Heart left ventricle (tissue), 16 donors: ENCODE results near the gene ABCA12. TPM values are rescaled to one million over a fixed set of nuclear protein-coding genes. Genes with fewer than 3 reads are reported as not detected.

Source experiments
- ATAC-seq, 4 donors: fragments of 200-7000 bp; cut with Tn5 transposase; one replicate each; pipeline ENCODE4 v1.9.1; 2020 to 2022; ENCODE audit warnings: moderate library complexity in 4 of 4, mild to moderate bottlenecking in 3 of 4, moderate number of reproducible peaks in 1 of 4
- DNase-seq, 5 donors: peaks; one replicate each; pipeline ENCODE4 v3.0.0-alpha.2; 2020
- H3K27ac ChIP-seq, 12 donors: fragments of 200-600 bp; sonication (generic) in 4 of 12; one replicate each; pipeline versions ENCODE4 v1.5.0 to v1.8.0; 2016 to 2022; ENCODE audit warnings: mild to moderate bottlenecking in 2 of 12
- H3K27me3 ChIP-seq, 9 donors: fragments of 200-600 bp; sonication (generic) in 2 of 9; one replicate each; pipeline versions ENCODE4 v1.5.1 to v1.8.0; 2016 to 2022; ENCODE audit warnings: mild to moderate bottlenecking in 3 of 9
- H3K36me3 ChIP-seq, 9 donors: fragments of 200-600 bp; sonication (generic) in 2 of 9; one replicate each; pipeline versions ENCODE4 v1.5.0 to v1.8.0; 2018 to 2022; ENCODE audit warnings: mild to moderate bottlenecking in 2 of 9
- H3K4me1 ChIP-seq, 12 donors: fragments of 200-600 bp; sonication (generic) in 4 of 12; one replicate each; pipeline versions ENCODE4 v1.5.0 to v1.8.0; 2016 to 2022; ENCODE audit warnings: mild to moderate bottlenecking in 3 of 12
- H3K4me3 ChIP-seq, 12 donors: fragments of 200-600 bp; sonication (generic) in 4 of 12; one replicate each; pipeline versions ENCODE4 v1.5.0 to v1.8.0; 2017 to 2022; ENCODE audit warnings: mild to moderate bottlenecking in 9 of 12, moderate library complexity in 4 of 12
- H3K9me3 ChIP-seq, 12 donors: fragments of 200-600 bp; sonication (generic) in 4 of 12; one replicate each; pipeline versions ENCODE4 v1.5.0 to v1.8.0; 2016 to 2022; ENCODE audit warnings: mild to moderate bottlenecking in 1 of 12
- CTCF ChIP-seq, 12 donors: fragments of 200-600 bp; sonication (generic) in 4 of 12; IDR thresholded peaks; one replicate each; pipeline versions ENCODE4 v1.5.0 to v1.8.0; 2018 to 2022; ENCODE audit warnings: antibody characterized with exemption in 12 of 12, mild to moderate bottlenecking in 5 of 12
- POLR2A ChIP-seq, 2 donors: fragments of 450-650 bp; IDR thresholded peaks; one replicate each; pipeline ENCODE4 v1.6.1; 2017; ENCODE audit warnings: antibody characterized with exemption in 2 of 2, mild to moderate bottlenecking in 2 of 2, moderate library complexity in 2 of 2
- WGBS, 4 donors: extraction: QIAGEN DNeasy Blood & Tissue Kit in 2 of 4; methylation state at CpG; one replicate each; pipeline versions ENCODE4 v1.1.5 to v1.1.7; 2013 to 2018; 5-methylcytosine and 5-hydroxymethylcytosine counted together
- intact Hi-C, 10 donors: fragments of 100-400 bp; cut with DNase I; formaldehyde crosslinking; loops; one replicate each; pipeline versions ENCODE4 v1.11.1 to v1.14.2; 2022
- polyA plus RNA-seq, 2 donors: library from polyadenylated mRNA; stranded (reverse); fragments of 200-250 nt; gene quantifications; one replicate each; pipeline ENCODE4 v1.2.3, GENCODE V29; 2013
- total RNA-seq, 9 donors: library from RNA; depleted of rRNA in 2 of 9; stranded (reverse); fragments of >200 nt in 2 of 9; fragmentation: NEBNext Ultra II Directional in 3 of 9; extraction: Animal tissue kit (Norgen Biotek cat#: 25700) in 3 of 9; gene quantifications; one replicate each; pipeline versions ENCODE4 v1.1.0 to v1.2.4, GENCODE V29; 2016 to 2023
- donor health status: ischemic (EF 13 %, LVEDD 7.1; RV severe dilation, severe dysfunction).
- donor health status: healthy with polysubstance abuse.
- donor health status: DM: no; HTN: yes; CAD: no.
- donor health status: DM: no; HTN: no; CAD: no.
- donor health status: ischemic (EF 25% LVEDD 6.9; RV normal size, moderate dysfunction).
- donor health status: ischemic (EF 25% LVEDD 5.7; RV mildly dilated, moderate dysfunction).
- donor health status: healthy.
- donor health status: DM: yes; HTN: yes; CAD: no.
- donor health status: ischemic (EF 35%, LVEDD 5.7; RV mildly dilated, moderate dysfunction).
- donor health status: nonischemic (EF 11% LVEDD 7.7; RV severe dilation, severe dysfunction).
- donor health status: DM: yes; HTN: yes; CAD: no.
- donor health status: PGD.
- donor health status: ischemic (EF 29% LVEDD 5.4; RV normal size, mild dysfunction).
- donor health status: nonischemic (EF 23%, LVEDD 6.1; RV moderate dilation, normal function).

The ABCA12 gene
- total and polyA plus RNA-seq, 11 donors = 0.02 TPM; not detected in 10

DNA sequence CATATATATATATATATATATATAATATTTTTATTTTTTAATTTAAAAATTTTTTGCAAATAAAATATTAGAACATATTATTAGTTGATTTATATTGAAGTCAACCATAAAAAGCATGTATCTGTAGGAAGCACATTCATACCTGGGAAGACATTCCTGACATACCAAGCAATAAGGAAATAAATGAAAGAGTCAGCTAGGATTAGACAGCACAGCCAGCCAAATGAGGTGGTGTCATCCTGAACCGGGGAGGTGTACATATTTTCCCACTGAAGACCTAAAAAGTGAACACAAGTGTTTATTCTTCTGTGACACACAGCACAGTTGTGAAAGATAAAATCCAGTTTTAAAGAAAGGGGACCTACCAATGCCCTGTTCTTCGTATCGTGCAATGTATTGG lies 149.2 kb downstream of the ABCA12 start:
- no peak overlapping the region for H3K4me3 ChIP-seq
- 81 to 85% (median 84%) methylated on average over 3 of the region's 3 CpGs for WGBS, 4 donors
- TF ChIP-seq CTCF (IDR thresholded peaks at IDR 0.05) (no peak), POLR2A (IDR thresholded peaks at IDR 0.05) (no peak)
- no peaks in the 10 kb centered on the region for H3K36me3 ChIP-seq
- ATAC-seq = no peak
- no peaks in the 10 kb centered on the region for H3K27me3 ChIP-seq
- H3K27ac ChIP-seq = no peak overlapping the region
- no peaks in the 10 kb centered on the region for H3K4me1 ChIP-seq
- no peak for DNase-seq
- H3K9me3 ChIP-seq = no peaks in the 10 kb centered on the region
- intact Hi-C loops = no loop called here

GRCh38 chr2:214987261-214987660 lies 151.2 kb downstream of the ABCA12 start:
- 86 to 91% (median 89%) methylated on average over 3 of the region's 3 CpGs for WGBS, 4 donors
- Histone ChIP-seq H3K4me1 (no peaks in the 10 kb centered on the region), H3K27ac (no peak overlapping the region), H3K36me3 (no peaks in the 10 kb centered on the region), H3K27me3 (no peaks in the 10 kb centered on the region), H3K9me3 (no peaks in the 10 kb centered on the region), H3K4me3 (no peak overlapping the region)
- no peak for DNase-seq
- ATAC-seq = no peak
- TF ChIP-seq POLR2A (IDR thresholded peaks at IDR 0.05) (no peak), CTCF (IDR thresholded peaks at IDR 0.05) (no peak)
- intact Hi-C loops = no loop called here

DNA sequence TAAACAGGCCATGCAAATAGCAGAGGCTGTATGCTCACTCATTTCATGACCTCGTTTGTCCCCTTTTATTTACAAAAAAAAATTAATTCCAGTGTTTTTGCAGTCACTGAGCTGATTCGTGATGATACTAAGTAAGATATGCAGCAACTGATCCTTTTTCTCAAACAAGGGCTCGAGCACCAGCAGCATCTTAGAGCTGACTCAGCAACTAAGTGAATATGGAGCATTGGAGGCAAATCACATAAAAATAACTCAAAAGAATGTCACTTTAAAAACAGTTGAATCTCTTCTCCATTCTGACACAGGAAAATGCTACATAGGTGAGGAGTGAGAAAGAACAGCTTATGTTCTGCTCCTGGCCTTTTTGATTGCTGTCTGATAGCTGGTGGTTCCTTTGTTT lies 152.8 kb downstream of the ABCA12 start:
- 58 to 73% (median 68%) methylated on average over 3 of the region's 3 CpGs for WGBS, 4 donors
- no peaks in the 10 kb centered on the region for H3K36me3 ChIP-seq
- ATAC-seq (no peak), DNase-seq (no peak)
- TF ChIP-seq POLR2A (IDR thresholded peaks at IDR 0.05) = no peak
- no peak for TF ChIP-seq CTCF (IDR thresholded peaks at IDR 0.05)
- no peaks in the 10 kb centered on the region for H3K27me3 ChIP-seq
- no peaks in the 10 kb centered on the region for H3K4me1 ChIP-seq
- intact Hi-C loops = no loop called here
- H3K4me3 ChIP-seq = no peak overlapping the region
- no peak overlapping the region for H3K27ac ChIP-seq
- H3K9me3 ChIP-seq = no peaks in the 10 kb centered on the region

GRCh38 chr2:214966420-214966819 lies 172.0 kb downstream of the ABCA12 start:
- DNase-seq (no peak), ATAC-seq (no peak)
- no peaks in the 10 kb centered on the region for H3K27me3 ChIP-seq
- intact Hi-C loops = loop anchor here in 1 of 10 donors (5.0 kb wide), 1 partner anchor 306 kb away; no protein-coding TSS in a partner anchor
- WGBS, 4 donors = 86 to 92% (median 90%) methylated on average over 5 of the region's 5 CpGs
- TF ChIP-seq POLR2A (IDR thresholded peaks at IDR 0.05) (no peak), CTCF (IDR thresholded peaks at IDR 0.05) (no peak)
- H3K27ac ChIP-seq = no peak overlapping the region
- no peaks in the 10 kb centered on the region for H3K36me3 ChIP-seq
- no peak overlapping the region for H3K4me3 ChIP-seq
- H3K4me1 ChIP-seq = no peaks in the 10 kb centered on the region
- peaks cover 0 to 22% (median 0%) of the 10 kb centered on the region in 12 donors for H3K9me3 ChIP-seq
